RPMI7951 (cell line): ENCODE data around the gene ATP5MK. TPM values are rescaled to one million over a fixed set of nuclear protein-coding genes. Genes with fewer than 3 reads are reported as not detected.
"Not testable (repeated sequence)": the region's sequence is repeated elsewhere in the genome, so short reads cannot be mapped to it uniquely, and the experiment has no call there.

Experiments used
- DNase-seq: peaks from one replicate; pipeline ENCODE4 v3.0.0-alpha.2; 2012; ENCODE audit warnings: low read depth
- total RNA-seq: library from RNA; depleted of rRNA; stranded (reverse); fragments of >200 nt; shearing (Covaris generic); gene quantifications from 2 replicates; pipeline ENCODE4 v1.2.3, GENCODE V29; 2014; rRNA removed

The ATP5MK gene, protein sequence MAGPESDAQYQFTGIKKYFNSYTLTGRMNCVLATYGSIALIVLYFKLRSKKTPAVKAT
- 586 and 602 TPM in 2 replicates for total RNA-seq

DNA sequence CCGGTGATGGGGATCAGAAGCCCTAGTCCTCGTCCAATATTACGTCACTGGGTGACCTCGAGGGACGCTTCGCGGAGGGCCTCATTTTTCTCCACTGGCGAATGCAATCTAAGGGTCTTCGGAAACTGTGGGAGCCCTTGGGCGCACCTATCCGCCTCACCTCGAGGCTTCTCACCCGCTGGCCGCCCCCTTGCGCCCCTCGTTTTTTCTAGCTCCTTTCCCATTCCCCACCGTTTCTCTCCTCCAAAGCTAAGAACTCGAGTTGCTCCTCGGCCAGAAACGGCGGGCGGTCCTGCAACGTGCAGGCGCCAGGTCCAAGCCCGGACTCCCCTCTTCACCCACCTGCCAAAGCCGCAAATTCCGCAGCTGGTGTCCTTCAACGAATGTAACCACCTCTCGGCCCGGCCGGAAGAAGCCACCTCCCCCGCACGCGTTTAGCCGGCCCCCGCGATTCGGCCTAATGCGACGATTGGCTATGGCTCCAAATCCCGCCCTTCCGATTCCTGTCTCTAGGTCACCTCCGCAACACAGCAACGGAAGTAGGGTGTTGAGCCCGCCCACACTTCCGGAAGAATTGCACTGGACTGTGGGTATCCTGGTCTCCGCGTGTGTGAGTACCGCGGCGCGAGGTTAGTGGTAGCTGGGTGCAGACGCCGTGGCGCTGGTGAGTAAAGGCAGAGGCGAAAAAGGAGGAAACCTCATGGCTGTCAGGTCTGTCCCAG is at the start of gene ATP5MK, which contains the start of gene PDCD11:
Gene ATP5MK (minus strand): TSS at position 409 of the 722 bp plus-strand sequence. CDS start 4,018 bp downstream, outside the sequence.
Gene PDCD11 (plus strand): TSS at position 560 of the 722 bp plus-strand sequence. CDS start 1,801 bp downstream, outside the sequence.
- peak; percentile 97 for DNase-seq

DNA sequence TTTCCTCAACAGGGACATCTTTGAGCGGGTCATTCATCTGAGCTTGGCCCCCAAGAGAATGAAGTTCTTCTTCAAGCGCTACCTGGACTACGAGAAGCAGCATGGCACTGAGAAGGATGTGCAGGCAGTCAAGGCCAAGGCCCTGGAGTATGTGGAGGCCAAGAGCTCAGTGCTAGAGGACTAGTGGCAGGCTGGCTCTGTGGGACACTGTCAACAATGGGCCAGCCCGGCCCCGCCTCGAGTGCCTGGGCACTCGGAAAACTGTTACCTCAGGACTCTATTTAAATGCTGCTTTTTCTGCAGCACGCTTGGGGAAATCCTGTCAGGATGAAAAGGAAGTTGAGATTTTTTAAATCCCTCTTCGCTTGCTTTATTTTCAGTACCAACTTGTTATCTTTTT is 49.1 kb upstream of the ATP5MK start:
- DNase-seq = no peak

DNA sequence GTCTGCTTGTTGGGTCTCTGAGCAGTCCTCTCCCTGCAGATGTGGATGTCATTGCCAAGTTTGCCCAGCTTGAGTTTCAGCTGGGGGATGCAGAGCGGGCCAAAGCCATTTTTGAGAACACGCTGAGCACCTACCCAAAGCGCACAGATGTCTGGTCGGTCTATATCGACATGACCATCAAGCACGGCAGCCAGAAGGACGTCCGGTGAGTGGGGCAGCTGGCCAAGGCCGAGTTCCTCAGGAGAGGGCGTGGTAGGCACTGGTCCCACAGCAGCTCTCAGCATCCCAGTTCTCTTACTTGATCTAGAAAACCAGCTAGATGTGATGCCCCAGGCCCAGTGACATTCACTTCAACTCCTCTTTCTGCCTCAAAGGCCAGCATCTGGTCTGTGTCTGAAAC is 48.2 kb upstream of the ATP5MK start:
- no peak for DNase-seq

DNA sequence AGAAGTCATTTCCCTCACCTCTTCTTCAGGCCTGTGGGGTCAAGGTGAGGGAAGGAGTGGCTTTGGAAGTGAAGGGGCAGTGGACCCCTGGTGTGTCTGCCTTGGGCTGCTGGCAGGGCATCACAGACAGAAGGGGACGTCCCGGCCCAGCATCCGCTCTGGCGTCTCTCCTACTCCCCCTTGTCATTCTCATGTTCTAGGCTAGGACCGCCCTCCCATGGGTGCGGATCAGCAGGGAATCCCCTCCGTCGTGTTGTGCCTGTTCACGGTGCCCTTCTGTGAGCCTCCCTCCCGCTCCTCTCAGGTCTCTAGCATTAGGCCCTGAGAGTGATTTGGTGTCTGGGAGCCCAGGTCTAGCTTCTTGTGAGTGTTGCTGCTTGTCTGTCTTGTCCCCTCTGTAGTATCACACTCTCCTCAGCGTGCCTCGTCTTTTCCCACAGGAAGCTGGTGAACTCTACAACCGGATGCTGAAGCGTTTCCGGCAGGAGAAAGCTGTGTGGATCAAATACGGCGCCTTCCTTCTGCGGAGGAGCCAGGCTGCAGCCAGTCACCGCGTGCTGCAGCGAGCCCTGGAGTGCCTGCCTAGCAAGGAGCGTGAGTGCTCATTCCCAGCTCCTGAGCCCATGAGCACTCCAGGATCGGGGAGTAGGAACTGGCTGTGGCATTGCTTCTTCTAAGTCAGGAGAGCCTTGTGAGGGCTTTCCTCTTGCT is 47.4 kb upstream of the ATP5MK start:
- no peak for DNase-seq

DNA sequence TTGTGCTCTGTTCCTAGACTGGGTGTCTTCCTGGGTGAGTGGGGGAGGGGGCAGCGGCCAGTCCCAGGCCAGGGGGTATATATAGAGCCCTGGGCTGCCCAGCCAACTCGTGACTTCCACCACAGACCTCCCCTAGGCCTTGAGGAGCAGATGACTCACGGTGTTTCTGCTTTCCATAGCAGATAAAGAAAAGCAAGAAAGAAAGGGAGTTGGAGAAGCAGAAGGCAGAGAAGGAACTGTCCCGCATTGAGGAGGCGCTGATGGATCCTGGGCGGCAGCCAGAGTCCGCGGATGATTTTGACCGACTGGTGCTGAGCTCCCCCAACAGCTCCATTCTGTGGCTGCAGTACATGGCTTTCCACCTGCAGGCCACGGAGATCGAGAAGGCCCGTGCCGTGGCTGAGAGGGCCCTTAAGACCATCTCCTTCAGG is 45.8 kb upstream of the ATP5MK start:
- peak; percentile 88 for DNase-seq

DNA sequence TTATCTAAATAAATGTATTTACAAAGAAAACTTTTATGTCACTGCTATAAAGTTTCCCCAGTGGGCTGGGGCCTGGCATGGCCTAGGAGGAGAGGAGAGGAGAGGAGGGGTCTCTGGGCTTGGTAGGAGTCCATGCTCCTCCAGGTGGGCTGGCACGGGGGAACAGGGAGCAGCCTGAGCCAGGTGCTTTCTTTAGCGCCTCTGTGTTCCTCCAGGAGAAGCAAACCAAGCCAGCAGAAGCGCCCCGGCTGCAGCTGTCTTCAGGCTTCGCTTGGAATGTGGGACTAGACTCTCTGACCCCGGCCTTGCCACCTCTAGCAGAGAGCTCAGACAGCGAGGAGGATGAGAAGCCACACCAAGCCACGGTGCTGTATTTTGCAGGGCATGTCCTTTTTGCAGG is 45.3 kb upstream of the ATP5MK start:
- no peak for DNase-seq

DNA sequence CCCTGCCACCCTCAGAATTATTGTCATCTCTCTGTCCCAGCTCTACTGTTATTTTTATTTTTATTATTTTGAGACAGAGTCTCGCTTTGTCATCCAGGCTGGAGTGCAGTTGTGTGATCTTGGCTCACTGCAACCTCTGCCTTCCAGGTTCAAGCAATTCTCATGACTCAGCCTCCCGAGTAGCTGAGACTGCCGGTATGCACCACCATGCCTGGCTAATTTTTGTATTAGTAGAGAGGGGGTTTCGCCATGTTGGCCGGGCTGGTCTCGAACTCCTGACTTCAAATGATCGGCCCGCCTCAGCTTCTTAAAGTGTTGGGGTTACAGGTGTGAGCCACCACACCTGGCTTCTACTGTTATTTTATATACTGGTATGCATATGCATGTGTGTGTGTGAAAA is 44.9 kb upstream of the ATP5MK start:
- DNase-seq = peak; percentile 11

DNA sequence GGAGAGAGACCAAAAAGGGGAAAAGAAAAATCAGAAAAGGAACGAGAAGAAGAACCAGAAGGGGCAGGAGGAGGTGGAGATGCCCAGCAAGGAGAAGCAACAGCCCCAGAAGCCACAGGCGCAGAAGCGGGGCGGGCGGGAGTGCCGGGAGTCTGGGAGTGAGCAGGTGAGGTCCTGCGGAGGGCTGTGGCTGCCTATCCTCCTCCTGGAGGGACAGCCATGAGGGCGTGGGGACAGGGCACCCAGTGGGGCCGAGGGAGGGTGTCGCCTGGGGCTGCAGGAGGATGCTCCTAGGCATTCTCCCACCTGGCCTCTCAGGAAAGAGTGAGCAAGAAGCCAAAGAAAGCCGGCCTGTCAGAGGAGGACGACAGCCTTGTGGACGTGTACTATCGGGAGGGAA is 44.1 kb upstream of the ATP5MK start:
- no peak for DNase-seq

DNA sequence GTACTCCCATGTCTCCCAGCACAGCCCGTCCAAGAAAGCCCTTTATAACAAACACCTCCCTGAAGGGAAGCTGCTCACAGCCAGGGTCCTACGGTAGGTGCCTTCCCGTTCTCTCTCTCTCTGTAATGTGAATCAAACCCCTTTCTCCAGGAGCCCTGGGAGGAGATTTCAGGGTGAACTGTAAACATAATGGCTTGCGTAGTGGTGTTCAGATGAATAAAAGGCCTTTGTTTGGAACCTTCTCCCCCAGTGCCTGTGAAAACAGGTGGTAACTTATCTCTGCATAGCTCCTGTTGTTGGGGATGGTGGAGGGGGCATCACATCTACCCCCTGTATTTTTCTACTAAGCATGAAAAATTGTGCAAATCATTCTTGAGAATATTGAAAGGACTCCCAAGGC is 43.5 kb upstream of the ATP5MK start:
- DNase-seq = no peak

DNA sequence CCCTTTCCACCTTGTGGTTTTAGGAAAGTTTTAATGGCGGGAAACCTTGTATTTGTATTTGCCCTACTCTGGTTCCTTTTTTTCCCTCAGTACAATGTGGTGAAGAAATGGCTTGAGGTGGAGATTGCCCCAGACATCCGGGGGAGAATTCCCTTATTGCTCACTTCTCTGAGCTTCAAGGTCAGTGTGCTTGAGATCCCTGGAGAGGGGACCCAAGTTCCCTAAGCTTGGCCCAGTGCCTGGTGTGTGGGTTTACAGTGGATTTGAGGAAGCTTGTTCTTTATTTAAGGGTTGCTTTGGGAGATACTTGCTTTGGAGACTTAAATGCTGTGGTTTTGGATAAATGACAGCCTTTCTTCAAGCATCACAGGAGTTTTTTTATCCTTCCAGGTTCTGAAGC is 37.6 kb upstream of the ATP5MK start:
- DNase-seq = peak; percentile 57

DNA sequence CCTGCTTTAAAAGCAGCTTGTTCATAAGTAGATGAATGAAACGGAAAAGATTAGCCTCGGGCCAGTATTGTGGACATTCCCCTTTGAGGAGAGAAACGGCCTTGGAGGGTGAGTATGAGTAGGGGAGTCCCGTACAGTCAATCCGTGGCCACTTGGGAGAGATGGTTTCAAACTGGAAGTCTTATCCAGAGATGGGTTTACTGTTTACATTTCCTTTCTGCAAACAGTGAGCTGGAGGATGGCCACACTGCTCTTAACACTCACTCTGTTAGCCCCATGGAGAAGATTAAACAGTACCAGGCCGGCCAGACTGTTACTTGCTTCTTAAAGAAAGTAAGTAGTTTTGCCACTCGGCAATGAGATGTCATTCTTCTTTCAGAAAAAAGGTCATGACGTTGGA is 35.6 kb upstream of the ATP5MK start:
- no peak for DNase-seq

DNA sequence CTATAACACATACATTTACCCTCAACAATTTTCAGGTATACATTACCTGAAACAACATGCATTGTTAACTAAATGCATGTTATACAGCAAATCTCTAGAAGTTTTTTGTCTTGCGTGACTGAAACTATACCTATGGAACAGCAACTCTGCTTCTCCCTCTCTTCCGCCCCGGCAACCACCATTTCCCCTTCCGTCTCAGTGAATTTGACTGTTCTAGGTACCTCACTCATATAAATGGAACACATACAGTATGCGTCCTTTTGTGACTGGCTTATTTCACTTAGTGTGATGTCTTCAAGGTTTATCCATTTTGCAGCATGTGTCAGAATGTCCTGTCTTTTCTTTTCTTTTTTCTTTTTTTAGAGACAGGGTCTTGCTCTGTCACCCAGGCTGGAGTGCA is 33.4 kb upstream of the ATP5MK start:
- DNase-seq = no peak

DNA sequence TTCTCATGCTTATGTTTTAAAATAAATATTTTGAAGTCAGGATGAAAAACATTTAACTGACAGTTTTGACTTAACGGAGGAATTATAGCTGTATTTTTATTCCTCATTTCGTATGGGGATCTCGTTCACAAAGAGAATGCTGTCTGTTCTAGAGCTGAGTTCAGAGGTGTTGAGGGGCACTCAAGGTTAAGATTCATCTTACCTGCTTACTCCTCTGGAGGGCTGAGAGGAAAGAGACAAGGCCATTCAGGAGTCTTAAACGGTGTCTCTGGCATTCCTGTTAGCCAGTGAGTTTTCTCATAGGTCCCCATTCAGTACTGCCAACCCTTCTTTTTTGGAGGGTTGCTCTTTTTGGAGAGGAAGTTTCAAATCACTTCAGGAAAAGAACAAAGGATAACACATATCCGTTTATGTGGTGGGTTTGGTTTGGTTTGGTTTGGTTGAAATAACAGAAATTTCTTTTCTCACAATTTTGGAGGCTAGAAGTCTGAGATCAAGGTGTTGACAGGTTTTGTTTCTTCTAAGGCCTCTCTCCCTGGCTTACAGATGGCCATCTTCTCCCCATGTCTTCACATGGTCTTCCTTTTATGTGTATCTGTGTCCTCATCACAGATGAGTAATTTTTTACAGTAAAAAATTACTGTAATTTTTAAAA is 32.8 kb upstream of the ATP5MK start:
- no peak for DNase-seq

DNA sequence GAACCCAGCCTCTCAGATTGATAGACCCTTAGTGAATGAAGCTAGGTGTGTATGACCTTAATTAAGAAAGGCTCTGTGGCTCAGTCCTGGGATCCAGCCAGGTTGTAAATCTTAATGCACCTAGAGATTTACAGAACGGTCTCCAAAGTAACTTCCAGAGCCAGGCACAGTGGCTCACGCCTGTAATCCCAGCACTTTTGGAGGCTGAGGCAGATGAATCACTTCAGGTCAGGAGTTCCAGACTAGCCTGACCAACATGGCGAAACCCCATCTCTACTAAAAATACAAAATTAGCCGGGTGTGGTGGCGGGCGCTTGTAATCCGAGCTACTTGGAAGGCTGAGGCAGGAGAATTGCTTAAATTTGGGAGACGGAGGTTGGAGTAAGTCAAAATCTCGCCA is 31.6 kb upstream of the ATP5MK start:
- no peak for DNase-seq

DNA sequence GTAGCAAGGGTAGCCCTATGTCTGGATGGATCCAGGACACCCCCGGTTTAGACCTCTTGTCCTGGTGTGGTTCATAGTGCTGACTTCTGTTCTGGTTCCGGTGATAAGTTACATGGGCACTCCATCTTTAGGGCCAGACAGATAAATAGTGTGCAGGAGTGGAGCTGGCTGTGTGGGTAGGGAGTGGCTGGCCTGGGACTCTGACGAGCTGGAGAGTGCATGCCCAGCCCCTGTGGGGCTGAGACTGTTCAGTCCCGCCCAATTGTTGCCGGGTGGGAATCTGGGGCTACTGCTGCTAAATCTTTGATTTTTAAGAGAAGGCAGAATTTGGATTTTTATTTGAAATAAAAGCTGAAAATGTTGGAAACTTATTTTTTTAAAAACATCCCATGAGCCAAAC is 27.5 kb upstream of the ATP5MK start:
- DNase-seq = no peak

DNA sequence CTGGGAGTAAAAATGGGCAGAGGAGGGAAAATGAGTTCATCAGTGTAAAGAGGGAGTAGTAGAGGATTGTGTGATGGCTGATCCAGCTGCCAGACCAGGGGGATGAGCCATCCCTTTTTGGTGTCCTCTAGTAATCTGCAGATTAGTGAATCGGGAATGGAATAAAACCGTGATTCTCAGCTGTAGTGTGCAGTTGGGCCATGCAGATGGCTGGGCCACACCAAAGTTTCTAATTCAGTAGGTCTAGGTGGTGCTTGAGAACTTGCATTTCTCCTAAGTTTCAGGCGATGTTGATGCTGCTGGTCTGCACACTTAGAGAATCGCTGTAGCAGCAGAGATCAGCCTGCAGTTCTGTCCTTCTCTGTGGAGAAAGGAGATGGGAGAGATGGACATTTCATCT is 22.8 kb upstream of the ATP5MK start:
- no peak for DNase-seq

DNA sequence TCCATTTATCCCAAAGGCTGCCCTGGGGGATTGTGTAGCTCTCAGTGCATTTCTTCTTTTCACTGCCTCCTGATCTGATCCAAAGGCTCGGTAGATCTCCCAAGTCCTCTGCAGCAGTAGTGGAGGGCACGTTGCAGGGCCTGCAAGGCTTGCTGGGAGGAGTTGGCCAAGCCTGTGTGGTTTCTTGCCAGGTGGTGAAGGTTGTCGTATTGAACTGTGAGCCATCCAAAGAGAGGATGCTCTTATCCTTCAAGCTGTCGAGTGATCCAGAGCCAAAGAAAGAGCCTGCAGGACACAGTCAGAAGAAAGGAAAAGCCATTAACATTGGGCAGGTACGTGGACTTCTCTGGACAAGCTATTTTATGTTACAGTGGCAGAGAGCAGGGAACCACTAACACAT is 21.3 kb upstream of the ATP5MK start:
- no peak for DNase-seq

DNA sequence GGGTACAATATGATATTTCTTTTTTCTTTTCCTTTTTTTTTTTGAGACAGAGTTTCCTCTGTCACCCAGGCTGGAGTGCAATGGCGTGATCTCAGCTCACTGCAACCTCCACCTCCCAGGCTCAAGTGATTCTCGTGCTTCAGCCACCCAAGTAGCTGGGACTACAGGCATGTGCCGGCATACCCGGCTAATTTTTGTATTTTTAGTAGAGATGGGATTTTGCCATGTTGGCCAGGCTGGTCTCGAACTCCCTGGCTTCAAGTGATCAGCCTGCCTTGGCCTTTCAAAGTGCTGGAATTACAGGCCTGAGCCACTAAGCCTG is 20.8 kb upstream of the ATP5MK start:
- DNase-seq = not testable (repeated sequence)

DNA sequence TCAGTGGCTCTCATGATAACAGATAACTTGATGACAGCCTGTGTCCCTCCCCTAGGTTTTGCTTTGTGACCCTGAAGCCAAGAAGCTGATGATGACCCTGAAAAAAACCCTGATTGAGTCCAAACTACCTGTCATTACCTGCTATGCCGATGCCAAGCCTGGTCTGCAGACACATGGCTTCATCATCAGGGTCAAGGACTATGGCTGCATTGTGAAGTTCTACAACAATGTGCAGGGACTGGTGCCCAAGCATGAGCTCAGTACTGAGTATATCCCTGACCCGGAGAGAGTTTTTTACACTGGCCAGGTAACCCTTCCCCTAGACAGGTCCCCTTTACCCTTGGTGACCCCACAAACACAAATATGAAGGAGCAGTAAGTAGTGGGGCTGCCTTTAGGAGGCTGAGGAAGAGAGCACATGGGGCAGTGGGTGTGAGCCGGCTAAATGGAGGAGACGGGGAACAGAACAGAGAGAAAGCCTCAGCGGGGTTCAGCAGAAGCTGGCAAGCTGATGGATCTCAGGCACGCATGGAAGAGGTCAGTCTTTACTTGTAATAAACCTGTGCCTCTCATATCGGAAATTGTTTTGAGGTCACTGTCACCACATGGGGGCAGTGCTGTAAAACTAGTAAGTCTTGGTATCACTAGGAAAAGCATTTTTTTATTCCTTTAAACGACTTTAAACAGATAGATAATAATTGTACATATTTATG is 20.3 kb upstream of the ATP5MK start:
- peak; percentile 57 for DNase-seq

DNA sequence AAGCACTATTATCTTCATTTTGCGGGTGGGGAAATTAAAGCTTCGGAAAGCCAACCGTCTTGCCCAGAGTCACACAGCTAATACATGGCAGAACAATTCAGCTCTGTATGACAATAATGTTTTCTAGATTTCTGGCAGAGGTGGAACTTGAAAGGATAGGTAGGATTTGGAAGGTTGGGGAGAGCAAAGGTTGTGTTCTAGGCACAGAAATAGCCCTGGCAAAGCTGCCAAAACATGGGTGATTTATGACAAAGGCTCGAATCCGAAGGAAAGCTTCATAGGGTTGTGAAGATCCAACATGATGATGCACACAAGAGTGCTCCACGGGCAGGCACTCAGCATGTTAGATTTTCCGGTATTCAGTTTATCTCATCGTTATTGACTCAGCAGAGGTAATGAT is 19.3 kb upstream of the ATP5MK start:
- no peak for DNase-seq

DNA sequence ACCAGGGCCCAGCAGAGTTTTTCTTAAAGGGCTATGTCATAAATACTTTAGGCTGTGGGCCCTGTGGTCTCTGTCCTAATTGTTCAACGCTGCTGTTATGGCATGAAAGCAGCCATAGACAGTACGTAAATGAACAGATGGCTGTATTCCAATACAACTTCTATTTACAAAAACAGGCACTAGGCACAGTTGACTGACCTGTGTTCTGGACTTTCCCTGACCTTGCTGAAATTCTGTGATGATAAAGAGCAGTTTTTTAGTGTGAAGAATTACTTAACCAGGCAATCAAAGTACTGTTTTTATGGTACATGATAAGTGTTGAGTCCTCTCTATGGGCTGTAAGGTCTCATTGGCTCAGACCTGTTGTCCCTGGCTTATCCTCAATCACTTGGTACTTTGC is 17.3 kb upstream of the ATP5MK start:
- no peak for DNase-seq

DNA sequence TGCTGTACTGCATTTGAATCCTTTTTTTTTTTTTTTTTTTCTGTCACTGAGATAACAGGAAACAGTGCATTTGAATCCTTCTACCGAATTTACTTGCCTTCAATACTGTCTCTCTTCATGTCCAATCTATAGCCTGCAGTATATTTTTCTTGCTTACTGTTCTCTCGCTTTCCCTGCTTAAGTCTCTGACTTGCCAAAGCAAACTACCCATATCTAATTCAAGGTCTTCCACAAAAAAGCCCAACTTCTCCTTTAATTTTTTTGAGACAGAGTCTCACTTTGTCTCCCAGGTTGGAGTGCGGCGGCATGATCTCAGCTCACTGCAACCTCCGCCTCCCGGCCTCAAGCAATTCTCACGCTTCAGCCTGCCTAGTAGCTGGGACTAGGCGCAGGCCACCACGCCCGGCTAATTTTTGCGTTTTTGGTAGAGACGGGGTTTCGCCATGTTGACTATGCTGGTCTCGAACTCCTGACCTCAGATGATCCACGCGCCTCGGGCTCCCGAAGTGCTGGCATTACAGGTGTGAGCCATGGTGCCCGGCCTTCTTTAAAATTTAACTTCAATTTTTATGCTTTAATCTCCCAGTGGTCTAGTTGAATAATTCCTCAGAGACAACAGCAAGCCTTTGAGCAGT is 1.0 kb upstream of the ATP5MK start:
- peak; percentile 30 for DNase-seq
